Esophagus squamous epithelium (tissue), 5 donors: ENCODE results near the gene WT1. TPM values are rescaled to one million over a fixed set of nuclear protein-coding genes. Genes with fewer than 3 reads are reported as not detected.
A peak's percentile ranks its signal among the peaks of the same experiment; 100 is the strongest.
"Not testable (repeated sequence)": the region's sequence is repeated elsewhere in the genome, so short reads cannot be mapped to it uniquely, and the experiment has no call there.

Source experiments
- DNase-seq: peaks from one replicate; lab custom pipeline; 2025; lab: John Stamatoyannopoulos, UW
- H3K27ac ChIP-seq, 4 donors: fragments of 200-600 bp; sonication (generic); one replicate each; pipeline ENCODE4 v1.5.1; 2016 to 2019; ENCODE audit warnings: mild to moderate bottlenecking in 1 of 4
- H3K27me3 ChIP-seq, 4 donors: fragments of 200-600 bp; sonication (generic); 1 replicate in 3 of 4; 2 replicates in 1 of 4; pipeline versions ENCODE4 v1.5.1 to v1.6.0; 2017 to 2021; ENCODE audit warnings: antibody characterized with exemption in 1 of 4
- H3K36me3 ChIP-seq, 3 donors: fragments of 200-600 bp; sonication (generic); one replicate each; pipeline ENCODE4 v1.5.1; 2016 to 2019
- H3K4me1 ChIP-seq, 3 donors: fragments of 200-600 bp; sonication (generic); one replicate each; pipeline ENCODE4 v1.5.1; 2017 to 2019
- H3K4me3 ChIP-seq, 4 donors: fragments of 200-600 bp; sonication (generic); 1 replicate in 3 of 4; 2 replicates in 1 of 4; pipeline ENCODE4 v1.5.1; 2016 to 2019; ENCODE audit warnings: mild to moderate bottlenecking in 2 of 4, moderate library complexity in 1 of 4
- H3K9me3 ChIP-seq, 3 donors: fragments of 200-600 bp; sonication (generic); one replicate each; pipeline ENCODE4 v1.5.1; 2016 to 2019
- POLR2A ChIP-seq, 4 donors: fragments of 450-650 bp; IDR thresholded peaks; one replicate each; pipeline ENCODE4 v1.6.1; 2017; ENCODE audit warnings: antibody characterized with exemption in 4 of 4, mild to moderate bottlenecking in 4 of 4, moderate library complexity in 3 of 4
- WGBS, 2 donors: methylation state at CpG; one replicate each; pipeline ENCODE4 v1.1.5; 2018; 5-methylcytosine and 5-hydroxymethylcytosine counted together
- intact Hi-C: fragments of 100-400 bp; cut with DNase I; formaldehyde crosslinking; loops from one replicate; pipeline ENCODE4 v1.15.0; 2022
- total RNA-seq, 4 donors: library from RNA; depleted of rRNA; stranded (reverse); fragments of >200 nt; gene quantifications; one replicate each; pipeline ENCODE4 v1.1.0, GENCODE V29; 2016
- TF ChIP-seq, protein P1 (sequence below), 6 experiments: fragments of 450-650 bp in 4 of 6; fragments of 200-600 bp in 2 of 6; sonication (generic) in 2 of 6; IDR thresholded peaks; one replicate each; pipeline ENCODE4 v1.5.1; 2016 to 2019; ENCODE audit warnings: antibody characterized with exemption in 6 of 6, mild to moderate bottlenecking in 4 of 6, moderate library complexity in 4 of 6
- donor health status: DM: yes; HTN: yes; CAD: no.

The WT1 gene
- total RNA-seq, 4 donors from 2014 or later: not detected

DNA sequence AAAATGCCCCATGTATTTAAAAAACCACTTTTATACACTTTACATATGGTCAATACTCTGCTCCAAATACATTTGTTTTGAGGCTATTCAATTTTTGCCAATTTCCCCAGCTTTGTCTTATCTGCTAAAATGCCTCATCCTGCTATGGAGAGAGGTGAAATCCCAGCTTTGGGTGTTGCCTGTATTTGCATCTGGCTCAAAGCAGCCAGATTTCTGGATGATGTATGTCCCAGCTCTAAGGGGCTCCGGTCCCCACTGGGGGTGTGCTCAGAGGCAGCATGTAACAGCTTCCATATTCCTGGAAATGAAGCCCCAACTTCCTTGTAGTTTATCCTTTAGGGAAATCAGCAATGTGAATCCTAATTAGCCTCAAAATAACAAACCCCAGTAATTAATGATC, 59.5 kb downstream of the WT1 start:
- Histone ChIP-seq H3K4me3 (no peak overlapping the region), H3K27me3 (peaks cover 0 to 4% (median 0%) of the 10 kb centered on the region in 4 donors), H3K9me3 (no peaks in the 10 kb centered on the region), H3K36me3 (no peaks in the 10 kb centered on the region), H3K4me1 (no peaks in the 10 kb centered on the region), H3K27ac (no peak overlapping the region)
- 44% methylated on average over 1 of the region's 1 CpG; no CpG with 5 or more reads in 1 of the 2 donors for WGBS, 2 donors
- TF ChIP-seq, protein P1, sequence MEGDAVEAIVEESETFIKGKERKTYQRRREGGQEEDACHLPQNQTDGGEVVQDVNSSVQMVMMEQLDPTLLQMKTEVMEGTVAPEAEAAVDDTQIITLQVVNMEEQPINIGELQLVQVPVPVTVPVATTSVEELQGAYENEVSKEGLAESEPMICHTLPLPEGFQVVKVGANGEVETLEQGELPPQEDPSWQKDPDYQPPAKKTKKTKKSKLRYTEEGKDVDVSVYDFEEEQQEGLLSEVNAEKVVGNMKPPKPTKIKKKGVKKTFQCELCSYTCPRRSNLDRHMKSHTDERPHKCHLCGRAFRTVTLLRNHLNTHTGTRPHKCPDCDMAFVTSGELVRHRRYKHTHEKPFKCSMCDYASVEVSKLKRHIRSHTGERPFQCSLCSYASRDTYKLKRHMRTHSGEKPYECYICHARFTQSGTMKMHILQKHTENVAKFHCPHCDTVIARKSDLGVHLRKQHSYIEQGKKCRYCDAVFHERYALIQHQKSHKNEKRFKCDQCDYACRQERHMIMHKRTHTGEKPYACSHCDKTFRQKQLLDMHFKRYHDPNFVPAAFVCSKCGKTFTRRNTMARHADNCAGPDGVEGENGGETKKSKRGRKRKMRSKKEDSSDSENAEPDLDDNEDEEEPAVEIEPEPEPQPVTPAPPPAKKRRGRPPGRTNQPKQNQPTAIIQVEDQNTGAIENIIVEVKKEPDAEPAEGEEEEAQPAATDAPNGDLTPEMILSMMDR (IDR thresholded peaks at IDR 0.05): no peak
- TF ChIP-seq POLR2A (IDR thresholded peaks at IDR 0.05): no peak
- no peak for DNase-seq
- intact Hi-C loops: no loop called here

DNA sequence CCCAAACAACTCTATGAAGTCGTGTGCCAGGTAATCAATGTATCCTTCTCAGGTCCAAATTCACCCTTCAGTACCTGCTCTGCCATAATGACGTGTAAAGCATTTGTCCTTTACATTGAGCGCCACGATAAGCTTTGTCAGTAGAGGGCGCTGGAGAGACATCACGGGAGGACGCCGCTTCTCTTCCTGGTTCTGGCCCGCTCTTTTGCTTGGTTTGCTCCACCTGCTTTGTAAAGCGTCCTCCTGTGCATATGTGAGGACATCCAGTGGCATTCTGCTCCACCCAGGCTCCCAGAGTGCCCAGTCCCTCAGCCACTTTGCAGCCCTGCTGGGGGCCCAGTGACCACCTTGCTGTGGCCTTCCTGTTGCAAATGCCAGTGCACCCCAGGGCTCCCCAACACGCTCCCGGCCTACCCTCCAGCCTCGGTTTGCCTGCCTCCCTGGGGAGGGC, 61.1 kb downstream of the WT1 start:
- intact Hi-C loops: no loop called here
- no peak for DNase-seq
- H3K4me1 ChIP-seq: no peaks in the 10 kb centered on the region
- peaks cover 0 to 4% (median 0%) of the 10 kb centered on the region in 4 donors for H3K27me3 ChIP-seq
- H3K4me3 ChIP-seq: no peak overlapping the region
- WGBS, 2 donors: 22 to 36% methylated on average over 11 to 12 of the region's 13 CpGs
- H3K9me3 ChIP-seq: no peaks in the 10 kb centered on the region
- no peak overlapping the region for H3K27ac ChIP-seq
- no peaks in the 10 kb centered on the region for H3K36me3 ChIP-seq
- TF ChIP-seq POLR2A (IDR thresholded peaks at IDR 0.05): no peak
- TF ChIP-seq, protein P1 (IDR thresholded peaks at IDR 0.05): peak in 3 of 6 experiments; percentile 11 to 26 (median 22)

DNA sequence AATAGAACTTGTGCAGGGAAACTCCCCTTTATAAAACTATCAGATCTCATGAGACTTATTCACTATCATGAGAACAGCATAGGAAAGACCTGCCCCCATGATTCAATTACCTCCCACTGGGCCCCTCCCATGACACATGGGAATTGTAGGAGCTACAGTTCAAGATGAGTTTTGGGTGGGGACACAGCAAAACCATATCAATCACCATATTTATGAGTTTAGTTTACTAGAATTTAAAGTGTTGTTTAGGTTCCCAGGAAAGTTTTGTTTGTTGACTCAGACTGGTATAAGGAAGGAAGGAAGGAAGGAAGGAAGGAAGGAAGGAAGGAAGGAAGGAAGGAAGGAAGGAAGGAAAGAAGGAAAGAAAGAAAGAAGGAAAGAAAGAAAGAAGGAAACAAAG, 65.4 kb downstream of the WT1 start:
- H3K27ac ChIP-seq, H3K9me3 ChIP-seq, H3K36me3 ChIP-seq, H3K27me3 ChIP-seq, H3K4me3 ChIP-seq, intact Hi-C loops, H3K4me1 ChIP-seq, DNase-seq: not testable (repeated sequence)

DNA sequence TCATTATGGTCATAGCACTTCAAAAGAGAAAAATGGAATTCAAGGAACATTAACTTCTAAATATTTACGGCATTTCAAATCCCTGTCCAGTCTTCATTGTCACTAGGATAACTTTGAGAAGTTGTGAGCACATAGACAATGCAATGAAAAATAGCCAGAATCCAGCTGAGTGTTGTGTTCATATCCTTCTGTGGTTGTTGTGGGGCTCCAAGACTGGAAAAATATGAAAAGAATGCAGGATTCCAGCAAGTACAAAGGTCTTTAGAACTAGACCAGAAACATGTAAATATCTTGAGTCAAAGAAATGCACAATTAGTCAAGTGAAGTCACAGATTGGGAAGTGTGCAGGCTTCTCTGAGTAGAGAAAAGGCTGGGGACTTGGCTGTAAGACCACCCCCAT, 68.7 kb downstream of the WT1 start:
- Histone ChIP-seq H3K27me3 (no peaks in the 10 kb centered on the region), H3K27ac (no peak overlapping the region), H3K4me3 (no peak overlapping the region), H3K9me3 (peaks cover 0 to 5% (median 0%) of the 10 kb centered on the region in 3 donors), H3K36me3 (no peaks in the 10 kb centered on the region), H3K4me1 (no peaks in the 10 kb centered on the region)
- WGBS, 2 donors: 67 to 70% methylated on average over 1 of the region's 1 CpG
- intact Hi-C loops: no loop called here
- TF ChIP-seq POLR2A (IDR thresholded peaks at IDR 0.05): no peak
- TF ChIP-seq, protein P1 (IDR thresholded peaks at IDR 0.05): no peak
- DNase-seq: no peak

DNA sequence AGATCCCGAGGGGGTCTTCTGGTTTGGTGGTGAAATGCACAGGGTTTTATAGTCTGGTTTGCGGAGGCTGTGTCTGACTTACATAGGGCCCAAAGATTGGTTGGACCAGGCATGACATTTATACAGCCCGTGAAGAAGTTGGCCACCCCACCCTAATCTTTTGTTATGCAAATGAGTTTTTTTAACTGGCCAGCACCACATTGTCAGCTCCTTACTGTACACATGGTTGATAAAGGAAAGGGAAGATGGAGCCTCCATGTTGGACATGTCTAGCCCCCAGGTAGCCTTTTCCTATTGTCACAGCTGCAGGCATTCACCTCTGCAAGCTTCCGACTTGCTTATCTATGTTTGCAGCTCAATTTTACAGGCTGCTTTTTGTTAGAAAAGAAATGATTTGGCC, 70.1 kb downstream of the WT1 start:
- intact Hi-C loops: no loop called here
- Histone ChIP-seq H3K27ac (no peak overlapping the region), H3K36me3 (no peaks in the 10 kb centered on the region), H3K4me1 (no peaks in the 10 kb centered on the region), H3K27me3 (peaks cover 0 to under 1% (median 0%) of the 10 kb centered on the region in 4 donors), H3K9me3 (peaks cover 0 to 5% (median 0%) of the 10 kb centered on the region in 3 donors), H3K4me3 (no peak overlapping the region)
- no peak for DNase-seq
- TF ChIP-seq, protein P1 (IDR thresholded peaks at IDR 0.05): no peak
- no peak for TF ChIP-seq POLR2A (IDR thresholded peaks at IDR 0.05)
- WGBS, 2 donors: 58 to 71% methylated on average over 4 of the region's 4 CpGs

DNA sequence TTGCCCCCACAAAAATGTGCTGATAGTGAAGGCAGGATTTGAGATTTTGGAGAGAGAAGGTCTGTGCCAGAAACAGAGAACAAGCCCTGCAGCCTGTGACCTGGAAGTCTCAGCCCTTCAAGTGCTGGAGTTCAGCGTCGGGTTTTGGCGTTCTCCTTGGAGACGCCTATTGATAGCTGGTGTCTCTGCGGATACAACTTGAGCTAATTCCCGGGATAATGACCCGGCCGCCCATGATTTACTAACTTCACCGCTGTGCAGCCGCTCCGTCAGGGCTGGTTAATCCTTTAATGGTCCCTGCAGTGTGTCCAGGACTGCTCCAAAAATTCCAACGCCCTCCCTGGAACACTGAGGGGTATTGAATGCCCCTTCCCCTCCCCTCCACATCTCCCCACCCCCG, 76.6 kb downstream of the WT1 start:
- intact Hi-C loops: no loop called here
- Histone ChIP-seq H3K27me3 (peaks cover 0 to 34% (median 0%) of the 10 kb centered on the region in 4 donors), H3K4me3 (no peak overlapping the region), H3K36me3 (no peaks in the 10 kb centered on the region), H3K9me3 (no peaks in the 10 kb centered on the region), H3K4me1 (no peaks in the 10 kb centered on the region), H3K27ac (no peak overlapping the region)
- 31 to 37% methylated on average over 5 to 13 of the region's 13 CpGs for WGBS, 2 donors
- TF ChIP-seq POLR2A (IDR thresholded peaks at IDR 0.05): no peak
- TF ChIP-seq, protein P1 (IDR thresholded peaks at IDR 0.05): no peak
- no peak for DNase-seq
